ENCODE measurements around the gene MAF.

The MAF gene

GRCh38 chr16:79587296-79587695, 13.2 kb downstream of the MAF start:
- DNase-seq: no peak

GRCh38 chr16:79582789-79583188, 17.7 kb downstream of the MAF start:
- no peak for DNase-seq

GRCh38 chr16:79580453-79581191, 19.9 kb downstream of the MAF start:
- no peak for DNase-seq

DNA sequence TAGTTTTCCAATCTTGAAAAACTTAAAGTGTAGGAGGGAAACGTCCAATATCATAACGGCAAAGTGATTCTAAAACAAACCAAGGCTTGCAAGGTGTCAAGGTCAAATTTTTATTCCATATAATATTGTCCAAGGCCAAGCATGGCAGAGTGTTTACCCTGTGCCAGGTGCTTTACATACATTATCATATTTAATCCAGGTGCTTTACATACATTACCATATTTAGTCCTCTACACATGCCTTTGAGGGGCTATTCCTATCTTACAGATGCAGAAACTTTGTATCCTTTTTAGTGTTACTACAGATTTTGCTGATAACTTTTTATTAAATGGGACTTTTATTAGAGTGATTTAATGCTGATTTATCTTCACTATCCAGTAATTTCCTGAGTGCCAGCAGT, 23.9 kb downstream of the MAF start:
- no peak for DNase-seq

DNA sequence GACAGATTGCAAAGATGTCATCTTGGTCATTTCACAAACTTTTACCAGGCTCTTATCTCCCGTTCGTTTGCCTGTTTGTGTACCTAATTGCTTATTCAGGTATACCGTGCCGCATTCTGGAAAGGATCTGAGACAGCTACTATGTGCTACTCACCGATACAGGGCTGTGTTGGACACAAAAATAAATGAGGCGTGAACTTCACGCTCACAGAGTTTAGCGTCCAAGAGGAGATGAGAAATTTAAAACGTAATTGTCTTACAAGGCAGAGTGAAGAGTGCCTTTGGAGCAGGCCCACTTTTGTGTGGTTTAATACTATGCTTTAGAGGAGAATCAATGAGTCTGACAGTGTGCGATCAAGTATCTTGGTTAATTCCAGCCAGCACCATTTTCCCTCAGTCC, 26.7 kb downstream of the MAF start:
- no peak for DNase-seq

- no peak for DNase-seq
Measured at GRCh38 chr16:79573071-79573470, 27.5 kb downstream of the MAF start.

- DNase-seq: no peak
Measured at GRCh38 chr16:79571903-79572535, 28.5 kb downstream of the MAF start.

DNA sequence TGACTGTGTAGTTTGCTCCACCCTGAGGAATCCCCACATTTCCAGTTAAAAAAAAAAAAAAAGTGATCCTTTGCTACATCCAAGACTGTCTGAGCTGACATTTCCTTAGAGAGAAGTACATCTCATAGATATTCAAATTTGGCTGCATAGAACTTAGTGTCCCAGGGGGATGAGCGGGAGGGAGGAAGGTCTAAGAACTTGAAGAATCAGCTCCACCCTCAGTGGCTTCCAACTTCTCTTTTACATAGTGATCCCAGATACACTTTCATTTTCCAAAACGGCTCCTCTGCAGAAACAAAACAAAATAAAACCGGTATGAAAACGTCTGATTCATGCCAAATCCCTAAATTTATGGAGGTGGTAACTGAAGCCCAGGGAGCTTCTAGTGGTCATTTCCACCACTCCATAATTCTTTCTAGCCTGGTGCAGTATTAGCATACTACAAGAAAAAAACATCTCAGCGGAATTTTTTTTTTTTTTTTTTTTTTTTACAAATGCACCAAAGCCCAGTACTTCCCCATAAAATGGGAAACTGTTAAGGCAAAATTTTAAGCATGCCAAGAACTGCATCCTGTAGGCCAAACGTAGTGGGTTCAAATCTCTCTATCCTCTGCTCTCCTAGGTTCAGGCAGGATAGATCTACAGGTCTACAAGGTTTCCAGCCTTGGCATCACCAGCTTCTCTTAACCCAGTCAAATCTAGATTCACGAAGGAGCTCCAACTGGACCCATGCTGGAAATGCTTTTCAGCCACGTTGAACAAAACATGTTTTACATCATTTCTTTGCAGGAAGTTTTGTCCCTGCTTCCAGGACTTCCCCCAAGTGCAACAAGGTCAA, 29.3 kb downstream of the MAF start:
- DNase-seq: no peak

GRCh38 chr16:79564671-79565107, 35.8 kb downstream of the MAF start:
- DNase-seq: no peak

- no peak for DNase-seq
Measured at GRCh38 chr16:79563921-79564320, 36.6 kb downstream of the MAF start.

- no peak for DNase-seq
Measured at GRCh38 chr16:79562166-79562823, 38.2 kb downstream of the MAF start.

- no peak for DNase-seq
Measured at GRCh38 chr16:79561729-79562128, 38.8 kb downstream of the MAF start.

DNA sequence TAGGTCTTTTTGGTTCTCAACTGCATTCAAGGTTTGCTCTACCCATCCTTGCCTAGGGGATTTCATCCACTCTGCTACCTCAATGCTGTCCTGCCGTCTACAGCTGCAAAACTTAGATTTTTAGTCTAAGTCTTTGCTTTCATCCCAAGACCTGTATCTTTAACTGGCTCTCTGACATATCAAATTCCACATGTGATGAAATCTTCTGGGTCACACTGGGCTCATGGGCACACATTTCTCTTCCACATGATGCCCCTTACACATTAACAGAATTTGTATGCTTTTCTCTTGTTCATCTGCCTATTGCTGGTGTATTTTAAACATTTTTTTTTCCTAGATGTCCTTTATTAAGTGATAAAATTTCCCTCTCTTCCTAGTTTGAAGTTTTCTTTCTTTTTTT, 39.6 kb downstream of the MAF start:
- no peak for DNase-seq

GRCh38 chr16:79560318-79560717, 40.2 kb downstream of the MAF start:
- DNase-seq: no peak

- no peak for DNase-seq
Measured at GRCh38 chr16:79559532-79559931, 41.0 kb downstream of the MAF start.

DNA sequence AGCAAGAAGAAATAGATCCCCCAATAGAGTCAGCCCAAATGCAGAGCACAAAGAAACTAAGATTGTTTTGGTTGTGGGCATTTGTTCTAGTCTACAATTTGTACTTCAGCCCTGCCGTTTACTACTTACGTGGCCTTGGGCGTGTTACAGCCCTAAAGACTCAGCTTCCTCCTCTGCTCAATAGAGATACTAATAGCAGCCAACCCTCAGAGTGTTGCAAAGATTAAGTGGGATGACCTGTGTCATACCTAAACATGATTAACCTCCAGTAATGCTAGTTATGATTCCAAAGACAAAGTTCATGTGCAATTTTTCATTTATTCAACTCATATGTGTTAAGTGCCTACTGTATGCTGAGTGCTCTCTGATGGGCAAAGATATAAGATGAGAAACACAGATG, 43.1 kb downstream of the MAF start:
- DNase-seq: no peak

- no peak for DNase-seq
Measured at GRCh38 chr16:79554912-79555311, 45.6 kb downstream of the MAF start.

DNA sequence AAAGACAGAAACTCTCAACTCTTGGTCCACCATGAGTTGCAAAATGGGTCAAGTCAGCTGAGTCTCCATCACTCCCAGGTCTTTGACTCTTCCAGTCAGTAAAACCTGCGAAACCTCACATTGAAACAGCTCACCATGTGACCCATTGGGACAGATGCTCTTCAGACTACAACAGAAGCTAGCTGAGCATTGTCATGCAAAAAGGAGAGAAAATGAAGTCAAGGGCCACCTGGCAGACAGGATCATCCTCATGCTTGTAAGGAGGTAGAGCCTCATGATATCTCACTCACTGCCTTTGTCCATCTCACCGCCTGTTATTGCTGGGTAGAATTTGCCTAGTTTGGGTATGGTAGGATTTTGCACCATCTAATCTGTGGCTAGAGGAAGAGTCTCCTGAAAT, 50.2 kb downstream of the MAF start:
- DNase-seq: no peak

GRCh38 chr16:79547085-79547484, 53.5 kb downstream of the MAF start:
- no peak for DNase-seq
